GM18907 (cell line): Measurements from ENCODE around the gene HDAC4.

Source experiments
- ATAC-seq: cut with Tn5 transposase; IDR thresholded peaks from one replicate; pipeline ENCODE4 v1.9.1; 2021; ENCODE audit warnings: mild to moderate bottlenecking, moderate library complexity; ENCODE audit not compliant: unreplicated experiment

HDAC4 gene

GRCh38 chr2:239150125-239151011, 250.5 kb downstream of the HDAC4 start:
- no peak for ATAC-seq

DNA sequence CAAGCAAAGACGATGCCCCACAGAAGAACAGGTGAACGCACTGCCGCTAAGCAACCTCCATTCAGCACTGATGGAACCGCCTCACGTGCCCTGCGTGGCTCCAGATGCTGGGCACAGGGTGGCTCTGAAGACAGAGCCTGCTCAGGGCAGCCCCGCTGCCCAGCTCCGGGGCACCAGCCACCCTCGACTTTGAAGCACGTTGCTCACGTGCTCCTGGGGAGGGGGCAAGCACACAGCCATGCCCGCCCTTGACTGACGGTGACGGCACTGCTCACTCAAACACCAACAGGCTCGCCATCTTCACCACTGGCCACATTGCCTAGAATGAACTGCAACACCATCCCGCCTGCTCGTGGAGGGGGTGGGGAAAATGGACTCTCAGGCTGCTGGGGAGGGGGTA, 251.3 kb downstream of the HDAC4 start:
- no peak for ATAC-seq

GRCh38 chr2:239148495-239149200, 252.2 kb downstream of the HDAC4 start:
- ATAC-seq, result no peak

DNA sequence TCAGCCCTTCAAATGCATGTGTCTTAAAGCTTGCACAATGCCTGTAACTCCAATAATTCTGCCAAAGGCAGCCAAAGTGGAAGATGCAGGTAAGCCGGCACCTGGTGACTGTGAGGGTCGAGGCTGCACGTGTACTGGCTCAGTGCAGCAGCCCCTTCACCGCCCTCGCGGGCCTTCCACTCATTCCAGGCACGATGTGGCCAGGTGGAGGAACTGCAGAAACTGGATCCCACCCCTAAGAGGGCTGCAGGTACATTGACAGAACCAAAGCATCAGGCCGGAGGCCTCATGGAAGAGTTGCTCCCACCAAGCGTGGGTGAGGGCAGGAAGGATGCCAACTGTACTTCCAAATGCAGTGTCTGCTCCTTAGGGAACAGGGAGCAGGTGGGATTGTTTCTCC, 253.4 kb downstream of the HDAC4 start:
- ATAC-seq, result no peak

DNA sequence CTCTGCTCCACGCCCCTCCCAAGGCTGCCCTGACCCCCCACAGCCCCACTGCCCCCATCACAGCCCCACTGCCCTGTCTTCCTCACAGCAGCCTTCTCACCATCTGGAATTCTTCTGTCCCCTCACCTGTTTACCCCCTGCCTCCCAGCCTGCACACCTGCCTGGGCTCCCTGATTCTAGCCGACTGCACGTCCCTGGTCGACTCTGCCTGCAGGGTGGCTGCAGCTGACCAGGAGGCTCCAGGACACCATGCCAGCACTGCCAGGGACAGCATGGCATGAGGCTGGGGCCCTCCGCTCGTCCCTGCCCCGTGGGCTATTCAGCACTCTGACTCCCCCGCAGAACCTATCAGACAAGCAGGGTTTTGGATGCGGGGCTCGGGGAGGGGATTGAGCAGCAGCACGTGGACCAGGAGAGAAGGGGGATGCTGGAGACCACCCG, 254.1 kb downstream of the HDAC4 start:
- no peak for ATAC-seq

DNA sequence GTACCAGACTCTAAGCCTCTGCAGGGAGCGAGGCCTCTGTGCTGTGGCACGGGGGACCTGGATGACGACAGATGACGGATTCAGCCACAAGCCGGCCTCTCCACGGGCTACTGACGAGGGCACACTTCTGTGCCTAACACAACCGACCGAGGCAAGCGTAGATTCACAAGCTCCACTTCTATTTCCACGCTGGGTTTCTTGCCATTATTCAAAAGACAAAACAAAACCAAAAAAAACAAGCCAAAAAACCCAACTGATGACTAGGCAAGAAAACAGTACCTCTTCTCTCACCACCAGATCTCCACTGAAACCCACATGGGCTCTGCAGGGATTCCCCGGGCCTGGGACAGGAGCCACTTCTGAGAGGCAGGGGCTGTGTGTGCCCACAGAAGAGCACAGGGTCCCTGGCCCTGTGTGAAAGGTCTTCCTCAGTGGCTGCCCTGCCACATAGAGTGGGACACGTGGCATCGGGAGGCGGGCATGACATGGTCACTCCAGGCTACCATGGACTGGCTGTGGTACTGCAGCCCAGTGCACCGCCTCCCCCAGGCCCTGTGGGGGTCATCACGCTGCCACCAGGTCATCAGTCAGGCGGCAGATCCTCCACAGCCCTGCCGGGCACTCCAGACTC, 254.7 kb downstream of the HDAC4 start:
- ATAC-seq, result no peak

GRCh38 chr2:239145601-239146000, 255.2 kb downstream of the HDAC4 start:
- no peak for ATAC-seq

- no peak for ATAC-seq
These were observed 255.7 kb downstream of the HDAC4 start for GRCh38 chr2:239145106-239145505.

- no peak for ATAC-seq
These were observed 256.2 kb downstream of the HDAC4 start for GRCh38 chr2:239144713-239144999.

GRCh38 chr2:239143858-239144712, 256.7 kb downstream of the HDAC4 start:
- ATAC-seq, result no peak

- no peak for ATAC-seq
These were observed 258.0 kb downstream of the HDAC4 start for GRCh38 chr2:239142806-239143205.

GRCh38 chr2:239142296-239142695, 258.5 kb downstream of the HDAC4 start:
- ATAC-seq, result no peak

DNA sequence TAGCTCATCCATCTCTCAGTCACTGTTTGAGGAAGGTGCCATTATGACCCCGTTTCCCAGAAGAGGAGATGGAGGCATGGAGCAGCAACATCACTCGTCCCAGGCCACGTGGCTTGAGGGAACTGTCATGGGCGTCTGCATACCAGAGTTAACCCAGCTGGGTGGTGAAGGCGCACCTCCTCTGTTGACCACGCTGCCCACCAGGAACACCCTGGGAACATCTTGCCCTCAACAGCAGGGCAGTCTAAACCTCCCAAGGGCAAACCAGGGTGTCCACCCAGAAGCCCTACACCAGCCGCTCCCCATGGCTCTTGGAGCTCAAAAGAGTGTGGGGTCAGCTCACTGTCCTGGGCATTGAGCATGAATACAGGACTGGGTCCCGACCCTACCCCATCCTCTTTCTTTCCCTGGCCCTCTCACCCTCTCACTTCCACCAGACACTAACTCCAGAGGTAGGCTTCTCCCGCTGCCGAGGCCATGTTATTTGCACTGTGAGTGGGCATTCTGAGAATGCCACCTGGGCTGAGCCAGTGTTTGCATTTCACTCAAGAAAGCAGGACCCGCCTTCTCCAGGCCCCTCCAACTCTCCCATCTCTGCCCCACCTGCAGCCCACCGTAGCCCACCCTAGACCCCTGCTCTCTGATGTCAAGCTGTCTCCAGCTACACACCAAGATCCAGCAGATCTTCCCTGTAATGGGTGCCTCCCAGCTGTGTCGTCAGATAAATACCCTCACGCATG, 259.6 kb downstream of the HDAC4 start:
- no peak for ATAC-seq

- no peak for ATAC-seq
These were observed 260.3 kb downstream of the HDAC4 start for GRCh38 chr2:239140346-239141020.

DNA sequence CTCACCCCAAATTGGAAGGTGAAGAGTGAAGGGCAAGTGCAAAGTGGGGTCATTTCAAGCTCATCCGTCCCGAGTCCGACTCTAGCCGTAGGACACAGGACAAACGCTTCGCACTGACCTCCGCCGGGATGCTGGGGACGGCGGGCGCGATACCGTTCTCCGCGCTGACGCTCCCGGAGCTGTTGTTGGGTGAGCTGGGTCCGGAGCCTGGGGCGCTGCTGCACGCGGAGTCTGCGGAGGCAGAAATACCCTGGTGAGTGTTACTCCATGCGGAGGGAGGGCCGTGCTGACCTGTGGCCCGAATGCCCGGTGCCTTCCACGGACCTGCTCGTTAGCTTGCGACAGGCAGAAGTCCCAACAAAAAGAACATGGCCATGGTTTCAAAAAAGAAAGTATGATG, 261.3 kb downstream of the HDAC4 start:
- no peak for ATAC-seq

- ATAC-seq, result no peak
These were observed 261.7 kb downstream of the HDAC4 start for GRCh38 chr2:239139101-239139500.

- ATAC-seq, result no peak
These were observed 262.2 kb downstream of the HDAC4 start for GRCh38 chr2:239138610-239139009.

- ATAC-seq, result no peak
These were observed 262.9 kb downstream of the HDAC4 start for GRCh38 chr2:239137898-239138283.

DNA sequence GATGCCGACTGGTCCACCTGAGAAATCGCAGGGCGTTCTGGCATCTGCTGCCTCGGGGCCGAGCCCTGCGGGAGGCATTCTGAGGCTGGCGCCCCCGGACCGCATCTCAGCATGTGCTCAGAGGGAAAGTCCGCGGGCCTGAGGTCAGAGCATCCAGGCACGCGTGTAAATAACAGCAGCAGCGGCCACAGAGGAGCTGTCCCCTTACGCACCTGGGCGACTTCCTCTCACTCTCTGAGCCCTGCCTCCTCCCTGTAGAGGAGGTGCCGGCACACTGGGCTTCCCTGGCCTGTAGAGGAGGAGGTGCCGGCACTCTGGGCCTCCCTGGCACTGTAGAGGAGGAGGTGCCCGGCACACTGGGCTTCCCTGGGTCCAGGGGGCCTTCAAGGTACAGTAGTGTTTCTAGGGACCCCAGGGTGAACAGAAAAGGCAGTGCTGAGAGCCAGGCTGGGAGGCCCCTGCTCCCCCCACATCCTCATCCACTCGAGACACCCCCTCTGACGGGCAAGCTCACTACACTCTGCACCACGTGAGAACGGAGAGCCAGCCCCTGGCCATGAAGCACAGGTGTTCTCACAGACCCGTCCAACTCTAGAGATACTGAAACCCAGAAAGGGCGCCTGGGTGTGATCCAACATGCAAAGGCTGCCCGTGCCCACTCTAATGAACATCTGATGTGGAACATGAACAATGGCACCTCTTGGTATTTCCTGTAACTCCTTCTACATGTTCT, 263.5 kb downstream of the HDAC4 start:
- no peak for ATAC-seq
